T-cell (primary cell): ENCODE results near the gene TRAPPC8. TPM values are rescaled to one million over a fixed set of nuclear protein-coding genes. Genes with fewer than 3 reads are reported as not detected.

Experiments
- ATAC-seq, 4 experiments: fragments of 200-7000 bp in 3 of 4; fragments of 150-1000 bp in 1 of 4; cut with Tn5 transposase; replicated peaks in 1 of 4; 1 replicate in 3 of 4; 2 replicates in 1 of 4; pipeline ENCODE4 v1.10.0; 2021; ENCODE audit warnings: moderate library complexity in 3 of 4, mild to moderate bottlenecking in 2 of 4, moderate number of reproducible peaks in 1 of 4
- CTCF ChIA-PET, 2 donors: fragments of 300-600 bp; sonication (Branson Sonifier 250); formaldehyde crosslinking; loops; one replicate each; lab custom pipeline; 2022; ENCODE audit warnings: antibody characterized with exemption in 2 of 2; lab: Charles Lee
- POLR2A ChIA-PET, 2 donors: fragments of 300-600 bp; sonication (Branson Sonifier 250); formaldehyde crosslinking; loops; one replicate each; lab custom pipeline; 2022; ENCODE audit warnings: antibody characterized with exemption in 2 of 2; lab: Charles Lee
- DNase-seq, 35 experiments: peaks; one replicate each; pipeline versions ENCODE4 v3.0.0 to v3.0.0-alpha.2; 2013 to 2023
- H3K27ac ChIP-seq: one replicate; pipeline ENCODE4 v1.5.1; 2013; ENCODE audit warnings: low read length
- H3K27me3 ChIP-seq, 2 experiments: replicated peaks in 1 of 2; 1 replicate in 1 of 2; 2 replicates in 1 of 2; pipeline versions ENCODE4 v1.6.1 to v1.7.0; 2013; ENCODE audit warnings: low read length in 1 of 2, mixed read lengths in 1 of 2; ENCODE audit not compliant: control insufficient read depth in 2 of 2, insufficient read depth in 2 of 2; ENCODE audit errors: extremely low read depth in 1 of 2
- H3K36me3 ChIP-seq, 2 donors: 1 replicate in 1 of 2; 2 replicates in 1 of 2; pipeline versions ENCODE4 v1.6.1 to v1.7.0; 2013; ENCODE audit warnings: low read length in 1 of 2; ENCODE audit not compliant: control insufficient read depth in 2 of 2, insufficient read depth in 1 of 2; ENCODE audit errors: extremely low read depth in 1 of 2
- H3K4me1 ChIP-seq, 2 experiments: 1 replicate in 1 of 2; 2 replicates in 1 of 2; pipeline versions ENCODE4 v1.6.1 to v1.7.0; 2013; ENCODE audit warnings: low read length in 2 of 2, mixed read lengths in 1 of 2; ENCODE audit not compliant: insufficient read depth in 2 of 2, control insufficient read depth in 1 of 2; ENCODE audit errors: extremely low read depth in 1 of 2
- H3K4me3 ChIP-seq, 2 donors: 1 replicate in 1 of 2; 2 replicates in 1 of 2; pipeline versions ENCODE4 v1.5.1 to v1.7.0; 2013; ENCODE audit warnings: mild to moderate bottlenecking in 2 of 2, low read length in 1 of 2, moderate library complexity in 1 of 2; ENCODE audit not compliant: control insufficient read depth in 1 of 2; ENCODE audit errors: extremely low read depth in 1 of 2
- H3K9me3 ChIP-seq: 2 replicates; pipeline ENCODE4 v1.7.0; 2013
- H3K27ac Mint-ChIP-seq, 2 donors: one replicate each; pipeline ENCODE4 v1.8.0; 2020 to 2021; ENCODE audit warnings: mild to moderate bottlenecking in 2 of 2, mixed read lengths in 2 of 2
- H3K27me3 Mint-ChIP-seq, 2 donors: one replicate each; pipeline ENCODE4 v1.8.0; 2021 to 2022; ENCODE audit warnings: mixed read lengths in 2 of 2
- H3K36me3 Mint-ChIP-seq: one replicate; pipeline ENCODE4 v1.8.0; 2021; ENCODE audit warnings: mixed read lengths
- H3K4me1 Mint-ChIP-seq, 3 donors: one replicate each; pipeline ENCODE4 v1.8.0; 2020 to 2022; ENCODE audit warnings: mixed read lengths in 3 of 3, mild to moderate bottlenecking in 1 of 3
- H3K4me3 Mint-ChIP-seq, 3 donors: one replicate each; pipeline ENCODE4 v1.8.0; 2020 to 2022; ENCODE audit warnings: mild to moderate bottlenecking in 3 of 3, mixed read lengths in 3 of 3, moderate library complexity in 3 of 3
- H3K9me3 Mint-ChIP-seq, 3 donors: one replicate each; pipeline ENCODE4 v1.8.0; 2020 to 2022; ENCODE audit warnings: mixed read lengths in 3 of 3
- WGBS: methylation state at CpG from one replicate; pipeline ENCODE4 v1.1.5; 2013; ENCODE audit warnings: missing lambda C conversion rate; ENCODE audit not compliant: insufficient coverage; 5-methylcytosine and 5-hydroxymethylcytosine counted together
- total RNA-seq, 35 experiments: library from RNA in 6 of 35; stranded (reverse) in 6 of 35; fragments of 120-200 nt in 1 of 35; gene quantifications; one replicate each; pipeline versions ENCODE4 v1.2.1 to v1.2.4 and lab custom pipeline; 2013 to 2026

TRAPPC8 gene
- total RNA-seq, 5 donors from 2014 or later (not counting 1 experiment from before 2014, with no cell fraction given) = 44.7 to 62.0 (median 51.8) TPM

GRCh38 chr18:31978616-31979015 lies 35.7 kb upstream of the TRAPPC8 start:
- H3K27ac Mint-ChIP-seq = no peak overlapping the region
- Histone ChIP-seq H3K27me3 (no peaks in the 10 kb centered on the region), H3K27ac (no peak overlapping the region), H3K9me3 (no peaks in the 10 kb centered on the region), H3K4me1 (peaks cover 0 to 9% of the 10 kb centered on the region in 2 experiments), H3K4me3 (no peak overlapping the region), H3K36me3 (no peaks in the 10 kb centered on the region)
- peaks cover 7 to 11% (median 9%) of the 10 kb centered on the region in 3 donors for H3K4me1 Mint-ChIP-seq
- CTCF ChIA-PET = interaction anchor here in 1 of 2 donors (1.5 kb wide), 1 partner anchor 94 kb away, joined by 4 read pairs; no protein-coding TSS in a partner anchor
- no peaks in the 10 kb centered on the region for H3K27me3 Mint-ChIP-seq
- DNase-seq (no peak), ATAC-seq (no peak)
- H3K4me3 Mint-ChIP-seq = no peak overlapping the region
- POLR2A ChIA-PET = interaction anchor here in 1 of 2 donors (0.6 kb wide), 1 partner anchor 17 kb away, joined by 9 read pairs; no protein-coding TSS in a partner anchor
- peaks cover 7% of the 10 kb centered on the region for H3K36me3 Mint-ChIP-seq
- peaks cover 9 to 27% (median 24%) of the 10 kb centered on the region in 3 donors for H3K9me3 Mint-ChIP-seq
- WGBS = 94% methylated on average over 2 of the region's 5 CpGs

- POLR2A ChIA-PET = no interaction called here
- Histone ChIP-seq H3K9me3 (no peaks in the 10 kb centered on the region), H3K27ac (no peak overlapping the region), H3K4me1 (no peaks in the 10 kb centered on the region), H3K27me3 (no peaks in the 10 kb centered on the region), H3K36me3 (no peaks in the 10 kb centered on the region), H3K4me3 (no peak overlapping the region)
- H3K36me3 Mint-ChIP-seq = peaks cover 7% of the 10 kb centered on the region
- CTCF ChIA-PET = interaction anchor here (0.5 to 1.9 kb wide), 11 partner anchors 10 to 333 kb away, joined by 3 to 16 read pairs (median 3); partner anchors contain the start of gene TRAPPC8 (in 1 of the 2)
- H3K27me3 Mint-ChIP-seq = no peaks in the 10 kb centered on the region
- H3K4me3 Mint-ChIP-seq = no peak overlapping the region
- no CpG with 5 or more reads among the region's 9 CpGs for WGBS
- peak in 25 of 35 experiments; percentile 1 to 65 (median 15) for DNase-seq
- H3K27ac Mint-ChIP-seq = no peak overlapping the region
- peaks cover 9 to 27% (median 24%) of the 10 kb centered on the region in 3 donors for H3K9me3 Mint-ChIP-seq
- ATAC-seq = no peak
- no peaks in the 10 kb centered on the region for H3K4me1 Mint-ChIP-seq
These were observed 34.4 kb upstream of the TRAPPC8 start for GRCh38 chr18:31977270-31977872.

- 93% methylated on average over 3 of the region's 3 CpGs for WGBS
- no peak overlapping the region for H3K27ac ChIP-seq
- no peak overlapping the region for H3K4me3 ChIP-seq
- H3K27ac Mint-ChIP-seq = no peak overlapping the region
- H3K9me3 ChIP-seq = no peaks in the 10 kb centered on the region
- H3K4me3 Mint-ChIP-seq = no peak overlapping the region
- no peaks in the 10 kb centered on the region for H3K27me3 Mint-ChIP-seq
- peaks cover 9 to 27% (median 25%) of the 10 kb centered on the region in 3 donors for H3K9me3 Mint-ChIP-seq
- POLR2A ChIA-PET = no interaction called here
- DNase-seq (no peak), ATAC-seq (no peak)
- H3K36me3 ChIP-seq = no peaks in the 10 kb centered on the region
- no peaks in the 10 kb centered on the region for H3K4me1 ChIP-seq
- peaks cover 7% of the 10 kb centered on the region for H3K36me3 Mint-ChIP-seq
- H3K27me3 ChIP-seq = no peaks in the 10 kb centered on the region
- H3K4me1 Mint-ChIP-seq = no peaks in the 10 kb centered on the region
- CTCF ChIA-PET = interaction anchor here in 1 of 2 donors (0.9 to 1.9 kb wide), 3 partner anchors 33 to 235 kb away, joined by 3 to 16 read pairs (median 4); partner anchors contain the start of gene TRAPPC8
These were observed 33.3 kb upstream of the TRAPPC8 start for GRCh38 chr18:31976242-31976641.

- ATAC-seq (no peak), DNase-seq (no peak)
- H3K27me3 ChIP-seq = no peaks in the 10 kb centered on the region
- no peaks in the 10 kb centered on the region for H3K4me1 Mint-ChIP-seq
- H3K4me3 ChIP-seq = no peak overlapping the region
- no peaks in the 10 kb centered on the region for H3K4me1 ChIP-seq
- peaks cover 7% of the 10 kb centered on the region for H3K36me3 Mint-ChIP-seq
- H3K27me3 Mint-ChIP-seq = no peaks in the 10 kb centered on the region
- peaks cover 9 to 25% (median 23%) of the 10 kb centered on the region in 3 donors for H3K9me3 Mint-ChIP-seq
- no peak overlapping the region for H3K27ac Mint-ChIP-seq
- CTCF ChIA-PET = interaction anchor here (1.4 to 1.5 kb wide), 2 partner anchors 11 to 112 kb away, joined by 3 read pairs; no protein-coding TSS in a partner anchor
- POLR2A ChIA-PET = no interaction called here
- no peak overlapping the region for H3K4me3 Mint-ChIP-seq
- no peaks in the 10 kb centered on the region for H3K9me3 ChIP-seq
- WGBS = 93% methylated on average over 3 of the region's 4 CpGs
- H3K27ac ChIP-seq = no peak overlapping the region
- no peaks in the 10 kb centered on the region for H3K36me3 ChIP-seq
These were observed 31.1 kb upstream of the TRAPPC8 start for GRCh38 chr18:31973929-31974546.

GRCh38 chr18:31970617-31971016 lies 27.7 kb upstream of the TRAPPC8 start:
- DNase-seq = no peak
- Mint-ChIP-seq H3K4me1 (no peaks in the 10 kb centered on the region), H3K27me3 (no peaks in the 10 kb centered on the region), H3K27ac (no peak overlapping the region), H3K9me3 (peaks cover 9 to 17% (median 16%) of the 10 kb centered on the region in 3 donors), H3K4me3 (no peak overlapping the region), H3K36me3 (peaks cover 4% of the 10 kb centered on the region)
- Histone ChIP-seq H3K36me3 (no peaks in the 10 kb centered on the region), H3K9me3 (no peaks in the 10 kb centered on the region), H3K4me3 (no peak overlapping the region), H3K4me1 (no peaks in the 10 kb centered on the region), H3K27me3 (peaks cover 0 to 4% of the 10 kb centered on the region in 2 experiments), H3K27ac (no peak overlapping the region)
- no peak for ATAC-seq
- POLR2A ChIA-PET = interaction anchor here in 1 of 2 donors (1.0 kb wide), 1 partner anchor 56 kb away, joined by 4 read pairs; no protein-coding TSS in a partner anchor
- CTCF ChIA-PET = interaction anchor here in 1 of 2 donors (1.5 kb wide), 1 partner anchor 14 kb away, joined by 4 read pairs; no protein-coding TSS in a partner anchor
- 45% methylated on average over 1 of the region's 3 CpGs for WGBS

- no peaks in the 10 kb centered on the region for H3K27me3 Mint-ChIP-seq
- no peaks in the 10 kb centered on the region for H3K4me1 ChIP-seq
- ChIA-PET POLR2A (no interaction called here), CTCF (no interaction called here)
- DNase-seq (no peak), ATAC-seq (no peak)
- H3K27ac Mint-ChIP-seq = no peak overlapping the region
- no peak overlapping the region for H3K4me3 ChIP-seq
- no peaks in the 10 kb centered on the region for H3K9me3 Mint-ChIP-seq
- H3K4me1 Mint-ChIP-seq = no peaks in the 10 kb centered on the region
- no CpG with 5 or more reads among the region's 5 CpGs for WGBS
- peaks cover 0 to 4% of the 10 kb centered on the region in 2 experiments for H3K27me3 ChIP-seq
- no peak overlapping the region for H3K27ac ChIP-seq
- no peak overlapping the region for H3K4me3 Mint-ChIP-seq
- H3K36me3 ChIP-seq = no peaks in the 10 kb centered on the region
- H3K9me3 ChIP-seq = no peaks in the 10 kb centered on the region
- H3K36me3 Mint-ChIP-seq = no peaks in the 10 kb centered on the region
These were observed 22.5 kb upstream of the TRAPPC8 start for GRCh38 chr18:31965316-31965970.
